SK-N-SH treated with all-trans-retinoic acid at 6 μM for 48 hours (cell line): ENCODE results near the gene CINP.

Experiments used
- ARNTL ChIP-seq: fragments of 450-650 bp; formaldehyde crosslinking; IDR thresholded peaks from 2 replicates; pipeline ENCODE4 v1.5.0; 2020; ENCODE audit warnings: low read depth, mild to moderate bottlenecking, moderate library complexity, borderline replicate concordance
- PATZ1 ChIP-seq: fragments of 250-450 bp; sonication (Bioruptor Pico); IDR thresholded peaks from 2 replicates; pipeline ENCODE4 v1.8.0; 2020; ENCODE audit warnings: mild to moderate bottlenecking, moderate library complexity, borderline replicate concordance
- PPARA ChIP-seq: fragments of 250-450 bp; sonication (Bioruptor Pico); IDR thresholded peaks from 2 replicates; pipeline ENCODE4 v1.5.0; 2020; ENCODE audit warnings: mild to moderate bottlenecking, borderline replicate concordance
- ZC3H10 ChIP-seq: fragments of 250-450 bp; sonication (Bioruptor Pico); IDR thresholded peaks from 2 replicates; pipeline ENCODE4 v1.5.1; 2021; ENCODE audit warnings: mild to moderate bottlenecking, moderate library complexity
- ZNF565 ChIP-seq: fragments of 450-650 bp; formaldehyde crosslinking; conservative IDR thresholded peaks from 2 replicates; pipeline ENCODE4 v1.5.0; 2020; ENCODE audit warnings: low read depth, mild to moderate bottlenecking, moderate library complexity
- TF ChIP-seq, protein P1 (sequence below): fragments of 250-450 bp; sonication (Bioruptor Pico); IDR thresholded peaks from 2 replicates; pipeline ENCODE4 v1.5.1; 2021; ENCODE audit warnings: mild to moderate bottlenecking, moderate library complexity

GRCh38 chr14:102317564-102318248 is 45.0 kb downstream of the CINP start:
- no peak for TF ChIP-seq ZNF565 (CRISPR knock-in tag)
- TF ChIP-seq PATZ1 (CRISPR knock-in tag) = no peak
- no peak for TF ChIP-seq ARNTL (CRISPR knock-in tag)
- TF ChIP-seq PPARA (CRISPR knock-in tag) = no peak
- TF ChIP-seq, protein P1, sequence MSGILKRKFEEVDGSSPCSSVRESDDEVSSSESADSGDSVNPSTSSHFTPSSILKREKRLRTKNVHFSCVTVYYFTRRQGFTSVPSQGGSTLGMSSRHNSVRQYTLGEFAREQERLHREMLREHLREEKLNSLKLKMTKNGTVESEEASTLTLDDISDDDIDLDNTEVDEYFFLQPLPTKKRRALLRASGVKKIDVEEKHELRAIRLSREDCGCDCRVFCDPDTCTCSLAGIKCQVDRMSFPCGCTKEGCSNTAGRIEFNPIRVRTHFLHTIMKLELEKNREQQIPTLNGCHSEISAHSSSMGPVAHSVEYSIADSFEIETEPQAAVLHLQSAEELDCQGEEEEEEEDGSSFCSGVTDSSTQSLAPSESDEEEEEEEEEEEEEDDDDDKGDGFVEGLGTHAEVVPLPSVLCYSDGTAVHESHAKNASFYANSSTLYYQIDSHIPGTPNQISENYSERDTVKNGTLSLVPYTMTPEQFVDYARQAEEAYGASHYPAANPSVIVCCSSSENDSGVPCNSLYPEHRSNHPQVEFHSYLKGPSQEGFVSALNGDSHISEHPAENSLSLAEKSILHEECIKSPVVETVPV = no peak
- TF ChIP-seq ZC3H10 = no peak
